GM08714 (cell line): ENCODE results near the gene IVNS1ABP.

Experiments
- H3K4me3 ChIP-seq: fragments of 200-500 bp; sonication (Bioruptor generic); 2 replicates; pipeline ENCODE4 v1.5.1; 2014; ENCODE audit warnings: mild to moderate bottlenecking, low read length, inconsistent platforms
- ZNF274 ChIP-seq: IDR thresholded peaks from 2 replicates; pipeline ENCODE4 v1.6.1; 2012; ENCODE audit warnings: mild to moderate bottlenecking, low read depth, low read length

The IVNS1ABP gene

DNA sequence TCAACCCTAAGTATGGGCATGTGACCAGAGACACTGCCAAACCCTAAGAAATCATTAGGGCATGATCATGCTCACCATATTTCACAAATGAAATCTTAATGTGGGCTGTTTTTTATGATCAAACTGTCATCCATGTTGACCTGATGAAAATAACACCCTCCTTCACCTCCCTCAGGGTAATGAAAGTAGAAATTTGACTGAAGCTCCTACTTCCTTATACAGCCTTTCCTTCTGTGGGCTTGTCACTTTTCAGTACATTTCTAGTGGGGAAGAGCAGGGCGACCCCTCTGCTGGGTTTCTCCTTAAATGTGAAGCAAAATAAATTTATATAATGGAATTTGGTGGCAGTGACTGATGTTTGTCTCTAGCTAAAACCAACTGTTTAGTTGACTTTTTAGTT is 25.9 kb downstream of the IVNS1ABP start:
- H3K4me3 ChIP-seq = no peak overlapping the region
- TF ChIP-seq ZNF274 = no peak

DNA sequence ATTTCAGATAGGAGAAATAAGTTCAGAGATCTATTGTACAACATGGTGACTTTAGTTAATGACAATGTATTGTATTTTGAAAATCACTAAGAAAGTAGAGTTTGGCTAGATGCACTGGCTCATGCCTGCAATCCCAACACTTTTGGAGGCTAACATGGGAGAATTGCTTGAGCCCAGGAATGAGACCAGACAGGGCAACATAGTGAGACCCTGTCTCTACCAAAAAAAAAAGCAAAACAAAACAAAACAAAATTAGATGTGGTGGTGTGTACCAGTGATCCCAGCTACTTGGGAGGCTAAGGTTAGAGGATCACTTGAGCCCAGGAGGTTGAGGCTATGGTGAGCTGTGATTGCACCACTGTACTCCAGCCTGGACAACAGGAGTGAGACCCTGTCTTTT is 27.2 kb downstream of the IVNS1ABP start:
- H3K4me3 ChIP-seq = no peak overlapping the region
- TF ChIP-seq ZNF274 = no peak

DNA sequence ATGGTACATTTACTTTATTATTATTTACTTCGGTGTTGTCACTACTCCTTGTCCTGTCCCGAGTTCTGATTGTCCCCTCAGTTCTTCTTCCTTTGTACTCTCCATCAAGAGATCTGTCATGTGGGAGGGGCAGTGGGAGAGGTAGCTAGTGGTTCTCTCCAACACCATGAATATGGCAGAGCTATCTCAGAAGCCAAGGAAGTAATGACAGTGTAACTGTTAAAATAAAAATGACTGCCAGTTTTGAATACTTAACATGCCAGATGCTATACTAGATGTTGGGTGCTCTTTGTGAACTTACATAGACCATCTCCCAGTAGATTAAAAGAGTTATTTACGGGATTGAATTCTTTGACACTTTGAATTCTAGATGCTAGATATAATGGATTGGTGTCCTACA is 28.6 kb downstream of the IVNS1ABP start:
- TF ChIP-seq ZNF274 = no peak
- H3K4me3 ChIP-seq = no peak overlapping the region

- H3K4me3 ChIP-seq = no peak overlapping the region
- TF ChIP-seq ZNF274 = no peak
Observed at GRCh38 chr1:185287451-185287850, 29.6 kb downstream of the IVNS1ABP start.

DNA sequence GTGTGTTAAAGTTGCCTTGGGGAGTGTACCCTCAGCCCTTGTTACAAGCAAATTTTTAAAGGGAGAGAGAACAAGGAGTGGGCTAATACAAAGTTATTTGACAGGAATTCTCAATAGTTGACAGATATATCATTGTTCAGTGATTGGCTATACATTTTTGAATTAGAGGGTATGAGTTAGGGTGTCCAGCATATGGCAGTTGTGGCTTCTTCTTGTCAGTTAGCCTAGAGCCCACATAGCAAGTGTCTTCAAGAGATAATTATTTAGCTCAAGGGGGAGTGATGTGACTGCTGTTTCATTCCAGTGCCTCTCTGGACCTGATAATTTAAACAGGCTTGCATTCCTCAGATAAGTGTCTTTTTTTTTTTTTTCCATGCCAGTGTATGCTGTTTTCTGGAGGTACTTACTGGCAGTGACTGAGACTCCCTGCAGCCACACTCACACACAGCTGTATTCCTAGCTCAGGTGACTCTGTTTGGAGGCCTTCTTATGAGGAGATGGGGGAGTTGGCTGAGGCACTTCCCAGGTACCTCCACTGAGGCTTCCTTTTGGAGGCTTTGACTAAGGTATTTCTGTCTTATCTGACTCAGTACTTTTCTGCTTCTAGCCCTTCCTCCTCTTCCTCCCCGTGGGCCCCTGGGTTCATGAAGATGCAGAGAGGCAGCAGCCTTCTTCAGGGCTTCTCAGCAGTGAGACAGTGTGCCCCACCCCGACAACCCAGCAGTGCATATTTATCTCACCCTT is 32.3 kb downstream of the IVNS1ABP start:
- TF ChIP-seq ZNF274 = no peak
- no peak overlapping the region for H3K4me3 ChIP-seq

GRCh38 chr1:185284116-185284515 is 32.9 kb downstream of the IVNS1ABP start:
- no peak overlapping the region for H3K4me3 ChIP-seq
- TF ChIP-seq ZNF274 = no peak

DNA sequence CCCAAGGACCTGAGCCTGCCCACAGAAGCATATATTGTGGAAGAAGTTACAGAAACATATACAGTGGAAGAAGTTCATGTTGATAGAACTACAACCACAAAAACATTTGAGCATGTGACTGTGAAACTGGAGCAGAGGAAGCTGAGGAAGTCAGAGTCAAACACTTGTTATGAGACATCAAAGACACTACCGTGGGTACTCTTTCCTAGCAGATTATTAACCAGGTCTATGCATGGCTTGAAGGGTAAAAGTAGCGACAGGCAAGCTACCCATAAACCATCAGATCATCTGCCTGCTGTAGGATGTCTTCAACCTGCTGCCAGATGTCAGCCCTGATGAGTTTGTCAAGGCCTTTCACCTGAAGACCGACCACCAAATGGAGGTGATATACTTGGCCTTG is 35.8 kb downstream of the IVNS1ABP start:
- TF ChIP-seq ZNF274 = no peak
- no peak overlapping the region for H3K4me3 ChIP-seq

GRCh38 chr1:185280589-185280988 is 36.5 kb downstream of the IVNS1ABP start:
- no peak overlapping the region for H3K4me3 ChIP-seq
- TF ChIP-seq ZNF274 = no peak

DNA sequence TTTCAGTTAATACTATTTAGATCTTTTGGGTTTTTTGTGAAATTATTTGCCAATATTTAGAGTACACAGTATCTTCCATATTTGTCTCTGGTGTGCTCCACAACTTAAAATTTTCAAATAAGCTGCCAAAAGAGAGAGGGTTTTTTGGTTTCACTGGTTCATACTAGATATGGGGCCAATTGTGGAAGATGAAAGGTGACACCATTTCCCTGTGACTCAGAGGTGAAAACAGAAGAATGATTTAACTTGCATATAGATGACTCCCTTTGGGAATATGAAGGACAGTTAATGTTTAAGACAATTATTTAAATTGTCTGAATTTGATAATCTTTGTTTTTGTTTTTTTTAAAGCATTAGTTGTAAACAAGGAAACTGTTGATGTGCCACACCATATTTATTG is 37.5 kb downstream of the IVNS1ABP start:
- no peak overlapping the region for H3K4me3 ChIP-seq
- no peak for TF ChIP-seq ZNF274

- H3K4me3 ChIP-seq = no peak overlapping the region
- no peak for TF ChIP-seq ZNF274
Observed at GRCh38 chr1:185271921-185272320, 45.1 kb downstream of the IVNS1ABP start.

DNA sequence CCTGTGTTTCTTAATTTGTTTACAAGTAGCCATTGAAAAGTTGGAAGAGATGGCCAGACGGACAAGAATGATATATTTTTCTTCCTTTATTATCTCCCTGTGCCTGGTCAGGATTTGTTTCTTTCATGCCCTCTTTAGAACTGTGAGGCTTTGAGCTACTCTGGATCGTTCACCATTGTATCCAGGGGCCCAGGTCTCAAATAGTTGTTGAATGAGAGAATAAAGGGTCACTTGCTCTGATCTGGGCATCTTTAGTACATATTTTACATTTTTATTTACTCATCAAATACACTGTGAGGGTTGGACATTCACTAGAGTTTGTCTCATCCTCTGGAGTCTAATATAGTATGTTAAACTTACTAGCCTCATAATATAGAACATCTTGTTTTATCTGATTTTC is 48.7 kb downstream of the IVNS1ABP start:
- TF ChIP-seq ZNF274 = no peak

GRCh38 chr1:185267701-185268100 is 49.3 kb downstream of the IVNS1ABP start:
- no peak overlapping the region for H3K4me3 ChIP-seq
- no peak for TF ChIP-seq ZNF274

More for the DNA sequence above, 48.7 kb downstream of the IVNS1ABP start:
- no peak overlapping the region for H3K4me3 ChIP-seq

DNA sequence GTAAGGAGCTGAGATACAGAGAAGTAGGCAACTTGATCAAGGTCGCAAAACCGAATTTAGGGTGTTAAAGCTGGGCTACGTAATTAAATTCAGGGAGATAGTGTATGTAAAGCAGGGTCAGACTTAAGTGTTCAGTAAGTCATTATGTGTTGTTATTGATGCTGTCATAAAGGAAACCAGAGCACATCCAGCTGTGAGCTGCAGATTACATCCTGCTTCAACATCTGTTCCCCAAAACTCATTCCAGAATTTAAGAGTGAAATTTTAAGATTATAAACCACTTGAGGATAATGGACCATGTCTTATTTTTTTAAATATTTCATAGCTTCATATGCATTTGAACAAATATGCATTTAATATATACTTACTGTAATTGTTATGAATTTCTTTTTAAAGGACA is 49.7 kb downstream of the IVNS1ABP start:
- TF ChIP-seq ZNF274 = no peak
- H3K4me3 ChIP-seq = no peak overlapping the region

- H3K4me3 ChIP-seq = no peak overlapping the region
- no peak for TF ChIP-seq ZNF274
Observed at GRCh38 chr1:185265314-185265713, 51.7 kb downstream of the IVNS1ABP start.

GRCh38 chr1:185263780-185264179 is 53.3 kb downstream of the IVNS1ABP start:
- no peak for TF ChIP-seq ZNF274
- H3K4me3 ChIP-seq = no peak overlapping the region

- no peak for TF ChIP-seq ZNF274
- H3K4me3 ChIP-seq = no peak overlapping the region
Observed at GRCh38 chr1:185263292-185263691, 53.8 kb downstream of the IVNS1ABP start.
